GM12874 (cell line): ENCODE data around the gene ZNF423.

Experiments used
- TF ChIP-seq, protein P1 (sequence below): IDR thresholded peaks from 2 replicates; pipeline ENCODE4 v1.5.1; 2011; ENCODE audit warnings: low read depth, mild to moderate bottlenecking, control low read depth, low read length, moderate library complexity; ENCODE audit not compliant: insufficient read depth

The ZNF423 gene

DNA sequence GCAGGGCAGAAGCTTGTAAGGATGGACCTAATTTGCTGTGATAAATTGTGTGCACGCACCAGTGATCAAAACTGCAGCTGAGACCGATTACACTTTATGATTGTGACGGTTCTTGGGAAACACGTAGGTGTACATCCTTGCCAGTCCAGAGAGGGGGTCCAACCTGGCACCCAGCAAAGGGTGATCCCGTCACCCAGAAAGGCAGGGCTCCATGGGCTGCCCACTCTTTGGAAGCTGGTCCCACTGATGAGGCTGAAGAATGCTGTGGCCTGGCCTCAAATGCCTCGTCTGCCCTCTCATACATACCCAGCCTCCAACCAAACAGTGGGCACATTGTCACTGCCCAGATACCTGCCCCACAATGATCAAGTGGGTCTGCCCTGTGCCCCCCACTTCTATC, 350.4 kb downstream of the ZNF423 start:
- TF ChIP-seq, protein P1, sequence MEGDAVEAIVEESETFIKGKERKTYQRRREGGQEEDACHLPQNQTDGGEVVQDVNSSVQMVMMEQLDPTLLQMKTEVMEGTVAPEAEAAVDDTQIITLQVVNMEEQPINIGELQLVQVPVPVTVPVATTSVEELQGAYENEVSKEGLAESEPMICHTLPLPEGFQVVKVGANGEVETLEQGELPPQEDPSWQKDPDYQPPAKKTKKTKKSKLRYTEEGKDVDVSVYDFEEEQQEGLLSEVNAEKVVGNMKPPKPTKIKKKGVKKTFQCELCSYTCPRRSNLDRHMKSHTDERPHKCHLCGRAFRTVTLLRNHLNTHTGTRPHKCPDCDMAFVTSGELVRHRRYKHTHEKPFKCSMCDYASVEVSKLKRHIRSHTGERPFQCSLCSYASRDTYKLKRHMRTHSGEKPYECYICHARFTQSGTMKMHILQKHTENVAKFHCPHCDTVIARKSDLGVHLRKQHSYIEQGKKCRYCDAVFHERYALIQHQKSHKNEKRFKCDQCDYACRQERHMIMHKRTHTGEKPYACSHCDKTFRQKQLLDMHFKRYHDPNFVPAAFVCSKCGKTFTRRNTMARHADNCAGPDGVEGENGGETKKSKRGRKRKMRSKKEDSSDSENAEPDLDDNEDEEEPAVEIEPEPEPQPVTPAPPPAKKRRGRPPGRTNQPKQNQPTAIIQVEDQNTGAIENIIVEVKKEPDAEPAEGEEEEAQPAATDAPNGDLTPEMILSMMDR = no peak

DNA sequence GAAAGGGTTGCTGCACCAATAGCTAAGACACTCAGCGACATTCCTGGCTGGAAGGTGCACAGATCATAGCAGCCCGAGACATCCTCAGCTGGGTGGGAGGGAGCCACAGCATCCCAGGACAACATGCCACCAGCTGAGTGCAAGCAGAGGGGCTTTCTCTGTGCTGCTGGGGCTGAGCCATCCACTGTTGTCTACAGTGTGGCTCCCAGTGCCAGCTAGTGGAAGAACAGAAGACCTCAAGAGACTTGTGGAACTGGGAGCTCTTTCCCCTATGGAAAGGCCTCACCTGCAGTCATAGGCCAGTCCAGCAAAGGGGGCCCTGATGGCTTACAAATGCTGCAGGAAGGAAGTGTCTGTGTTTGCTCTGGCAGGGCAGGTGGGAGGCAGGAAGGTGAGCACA, 351.3 kb downstream of the ZNF423 start:
- TF ChIP-seq, protein P1 = no peak

GRCh38 chr16:49504023-49504364, 351.9 kb downstream of the ZNF423 start:
- TF ChIP-seq, protein P1 = no peak

DNA sequence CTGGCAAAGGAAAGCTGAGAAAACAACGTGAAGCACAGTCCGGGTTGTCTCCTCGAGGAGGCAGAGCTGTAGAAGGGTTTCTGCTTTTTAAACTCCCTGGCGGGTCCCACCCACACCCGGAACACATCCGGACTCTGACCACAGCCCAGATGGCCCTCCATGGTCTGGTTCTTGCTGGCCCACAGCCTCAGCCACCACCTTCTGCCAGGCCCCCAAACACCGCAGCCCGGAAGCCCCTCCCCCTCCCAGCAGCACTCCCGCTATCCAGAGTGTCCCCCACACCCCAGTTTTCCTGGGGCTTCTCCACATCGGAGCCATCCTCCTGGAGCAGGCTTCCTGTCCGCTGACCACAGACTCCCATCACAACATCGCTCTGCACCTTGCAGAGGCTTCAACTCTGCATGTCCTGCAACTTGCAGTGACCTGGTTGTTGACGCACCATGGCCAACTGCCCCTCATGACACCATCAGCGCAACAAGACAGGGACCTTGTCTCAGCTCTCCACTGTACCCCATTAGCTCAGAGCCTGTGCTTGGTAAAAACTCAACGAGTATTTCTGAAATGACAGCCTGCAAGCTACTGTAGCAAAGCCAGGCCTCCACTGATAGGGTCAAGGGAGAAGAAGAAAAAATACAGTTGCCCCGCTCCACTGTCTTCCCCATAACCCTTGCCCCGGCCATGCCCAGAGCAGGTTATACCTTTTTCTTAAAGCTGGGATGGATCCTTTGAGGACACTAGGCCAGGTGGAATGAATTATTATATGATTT, 352.5 kb downstream of the ZNF423 start:
- TF ChIP-seq, protein P1 = no peak

DNA sequence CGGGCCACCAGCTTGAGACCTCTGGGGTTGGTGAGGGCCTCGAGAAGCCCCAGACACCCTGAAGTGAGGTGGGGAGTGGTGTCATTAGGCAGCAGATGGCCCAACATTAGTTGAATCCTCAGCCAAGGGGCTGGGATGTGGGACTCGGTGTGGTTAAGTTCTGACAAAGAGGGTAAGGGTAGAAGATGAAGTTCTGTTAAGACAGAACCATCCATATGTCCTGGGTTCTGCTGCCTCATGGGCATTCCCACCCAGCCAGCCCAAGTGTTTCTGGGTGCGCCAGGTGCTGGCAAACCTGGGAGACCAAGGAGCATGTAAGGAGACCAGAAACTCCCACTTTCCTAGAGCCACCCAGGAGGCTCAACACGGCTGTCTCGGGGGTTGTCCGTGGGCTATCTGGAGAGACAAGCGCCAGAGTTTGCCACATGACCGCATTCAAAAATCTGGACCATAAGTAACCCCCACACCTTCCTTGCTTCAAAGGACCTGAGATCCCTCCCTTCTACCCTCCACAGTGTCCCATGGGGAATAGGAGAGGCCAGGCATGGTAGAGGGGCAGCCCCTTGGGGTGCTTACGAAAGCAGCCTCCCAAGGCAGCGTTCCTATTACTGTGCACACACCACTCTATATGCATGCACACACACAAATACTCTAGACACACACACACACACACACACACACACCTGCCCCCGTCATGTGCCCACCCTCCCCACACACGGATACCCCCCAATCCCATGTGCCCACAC, 353.6 kb downstream of the ZNF423 start:
- TF ChIP-seq, protein P1 = no peak

- TF ChIP-seq, protein P1 = no peak
These were observed 355.9 kb downstream of the ZNF423 start for GRCh38 chr16:49499869-49500610.

- TF ChIP-seq, protein P1 = no peak
These were observed 356.5 kb downstream of the ZNF423 start for GRCh38 chr16:49499414-49499785.
